ENCODE data around the gene SFRP2.
A peak's percentile ranks its signal among the peaks of the same experiment; 100 is the strongest.

The SFRP2 gene

GRCh38 chr4:153766758-153767157 is 22.1 kb downstream of the SFRP2 start:
- DNase-seq, result no peak

GRCh38 chr4:153765894-153766293 is 23.0 kb downstream of the SFRP2 start:
- DNase-seq, result no peak

- no peak for DNase-seq
Observed at GRCh38 chr4:153764601-153765368, 24.1 kb downstream of the SFRP2 start.

GRCh38 chr4:153763404-153763803 is 25.5 kb downstream of the SFRP2 start:
- DNase-seq, result no peak

GRCh38 chr4:153759407-153760316 is 29.2 kb downstream of the SFRP2 start, which contains the start of gene RNF175:
RNF175 (minus strand) TSS chr4:153760024; CDS start chr4:153759862, 162 bp downstream.
- no peak for DNase-seq

- no peak for DNase-seq
Observed at GRCh38 chr4:153758688-153759406, 30.0 kb downstream of the SFRP2 start.

- no peak for DNase-seq
Observed at GRCh38 chr4:153758136-153758535, 30.7 kb downstream of the SFRP2 start.

- DNase-seq, result no peak
Observed at GRCh38 chr4:153757407-153757806, 31.5 kb downstream of the SFRP2 start.

- DNase-seq, result no peak
Observed at GRCh38 chr4:153755186-153755585, 33.7 kb downstream of the SFRP2 start.

GRCh38 chr4:153750197-153750817 is 38.6 kb downstream of the SFRP2 start:
- DNase-seq, result peak; percentile 30

- DNase-seq, result no peak
Observed at GRCh38 chr4:153748378-153748777, 40.5 kb downstream of the SFRP2 start.

- no peak for DNase-seq
Observed at GRCh38 chr4:153747406-153747955, 41.4 kb downstream of the SFRP2 start.

GRCh38 chr4:153745651-153746050 is 43.2 kb downstream of the SFRP2 start:
- DNase-seq, result no peak

GRCh38 chr4:153741541-153741940 is 47.3 kb downstream of the SFRP2 start:
- DNase-seq, result no peak

GRCh38 chr4:153735906-153736461 is 52.9 kb downstream of the SFRP2 start:
- DNase-seq, result no peak

- DNase-seq, result no peak
Observed at GRCh38 chr4:153733751-153734448, 55.0 kb downstream of the SFRP2 start.

- no peak for DNase-seq
Observed at GRCh38 chr4:153731239-153731638, 57.6 kb downstream of the SFRP2 start.

Data from stimulated activated naive CD4-positive, alpha-beta T cell treated with Interleukin-2 at 50 U/mL for 16 hours (primary cell).